GM12874 (cell line): ENCODE results near the gene PROZ.

ENCODE experiments used
- CTCF ChIP-seq: IDR thresholded peaks from 2 replicates; pipeline ENCODE4 v1.5.1; 2011; ENCODE audit warnings: low read depth, mild to moderate bottlenecking, control low read depth, low read length, moderate library complexity; ENCODE audit not compliant: insufficient read depth

PROZ gene

GRCh38 chr13:113207890-113208420, 49.5 kb downstream of the PROZ start:
- TF ChIP-seq CTCF = no peak

DNA sequence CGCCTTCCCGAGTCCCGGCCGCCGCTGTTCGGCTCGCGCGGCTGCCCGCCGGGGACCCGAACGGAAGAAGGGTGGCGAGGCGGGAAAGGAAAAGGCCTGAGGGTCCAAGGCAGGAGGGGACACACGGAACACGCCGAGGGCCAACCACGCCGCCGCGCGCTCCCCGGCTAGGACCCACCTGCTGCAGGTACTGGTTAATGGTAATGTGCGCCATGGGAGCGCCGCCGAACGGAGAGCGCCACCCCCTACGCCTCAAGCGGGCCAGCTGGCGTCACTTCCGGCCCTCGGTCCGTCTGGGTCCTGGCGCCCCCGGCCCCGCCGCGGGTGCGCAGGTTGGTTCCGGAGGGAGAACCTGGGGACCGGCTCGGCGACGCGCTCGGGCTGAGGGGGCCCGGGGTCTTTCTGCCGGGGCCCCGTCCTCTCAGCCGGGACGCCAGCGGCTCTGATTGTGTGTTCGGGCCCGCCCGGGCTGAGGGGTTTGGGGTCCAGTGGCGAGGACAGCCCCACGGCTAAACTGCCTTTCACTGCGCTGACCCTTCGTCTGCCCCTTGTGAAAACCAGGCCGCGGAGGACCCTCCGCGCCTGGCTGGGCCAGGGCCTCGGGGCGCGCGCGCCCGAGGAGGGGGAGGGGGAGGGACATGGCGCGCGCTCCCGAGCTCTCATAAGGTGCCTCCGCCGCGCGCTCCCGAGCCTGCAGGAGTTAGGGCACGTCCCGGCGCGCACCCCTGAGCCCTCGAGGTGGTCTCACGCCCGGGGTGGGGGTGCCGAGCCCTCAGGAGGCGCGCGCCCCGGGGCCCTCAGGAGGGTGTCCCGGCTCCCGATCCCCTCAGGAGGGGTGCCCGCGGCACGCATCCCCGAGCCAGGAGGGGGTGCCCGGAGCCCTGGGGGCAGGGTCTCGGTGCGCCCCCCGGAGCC, 50.2 kb downstream of the PROZ start, which contains the start of gene PCID2:
Gene PCID2, minus strand, starts transcription at position 249 of the 915 bp plus-strand sequence. Its CDS starts 35 bp downstream, at position 214.
- no peak for TF ChIP-seq CTCF

GRCh38 chr13:113209336-113209758, 50.9 kb downstream of the PROZ start, which contains the start of gene CUL4A:
TSS of gene CUL4A (plus strand) at chr13:113209613. CDS start at chr13:113209628, 15 bp downstream.
- no peak for TF ChIP-seq CTCF

DNA sequence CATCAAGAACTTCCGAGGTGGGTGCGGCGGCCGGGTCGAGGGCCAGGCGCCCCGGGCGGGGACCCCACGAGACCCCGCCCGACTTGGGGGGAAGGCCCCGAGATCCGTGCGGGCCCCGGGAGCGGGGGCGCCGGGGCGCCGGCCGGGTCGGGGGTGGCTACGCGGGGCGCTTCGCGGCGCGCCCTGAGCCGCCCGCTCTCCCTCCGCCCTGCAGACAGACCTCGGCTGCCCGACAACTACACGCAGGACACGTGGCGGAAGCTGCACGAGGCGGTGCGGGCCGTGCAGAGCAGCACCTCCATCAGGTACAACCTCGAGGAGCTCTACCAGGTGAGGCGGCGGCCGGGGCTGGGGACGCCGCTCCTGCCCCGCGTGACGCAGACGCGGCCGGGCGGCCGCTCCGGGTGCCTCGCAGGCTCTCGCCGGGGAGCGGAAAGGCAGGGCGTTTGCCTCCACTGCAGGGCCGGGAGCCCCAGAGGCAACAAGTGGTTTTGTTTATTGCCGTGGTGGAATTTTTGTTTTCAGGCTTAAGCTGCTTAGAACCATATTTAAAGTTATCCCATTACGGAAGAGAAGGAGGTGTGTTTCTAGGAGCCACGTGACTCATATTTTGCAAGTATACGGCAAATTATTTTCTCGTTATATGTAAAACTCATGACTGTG, 51.4 kb downstream of the PROZ start:
- no peak for TF ChIP-seq CTCF

GRCh38 chr13:113210833-113211232, 52.4 kb downstream of the PROZ start:
- no peak for TF ChIP-seq CTCF

GRCh38 chr13:113211774-113212173, 53.3 kb downstream of the PROZ start:
- TF ChIP-seq CTCF = no peak

GRCh38 chr13:113216254-113217048, 58.0 kb downstream of the PROZ start:
- TF ChIP-seq CTCF = no peak
